SK-N-SH (cell line): ENCODE data around the gene ITPRID2. TPM values are rescaled to one million over a fixed set of nuclear protein-coding genes. Genes with fewer than 3 reads are reported as not detected.

Source experiments
- CTCF ChIA-PET: fragments of 300-600, 350-600 bp; formaldehyde crosslinking; extraction: SDS; loops from one replicate; lab custom pipeline; 2021; lab: Yijun Ruan, JAX
- POLR2A ChIA-PET: fragments of 350-600 bp; sonication (Branson Sonifier 250); formaldehyde crosslinking; extraction: SDS; loops from one replicate; lab custom pipeline; 2020; ENCODE audit warnings: antibody characterized with exemption, inconsistent platforms; lab: Yijun Ruan, JAX
- DNase-seq: peaks from one replicate; pipeline ENCODE4 v3.0.0; 2012
- H2AFZ ChIP-seq: fragments of 200-600 bp; sonication (generic); 2 replicates; pipeline ENCODE4 v1.8.1; 2016; ENCODE audit warnings: antibody characterized with exemption, mild to moderate bottlenecking, low read depth
- H3F3A ChIP-seq: fragments of 200-600 bp; sonication (generic); replicated peaks from 2 replicates; pipeline ENCODE3; 2016; ENCODE audit warnings: antibody characterized with exemption, mild to moderate bottlenecking; ENCODE audit not compliant: insufficient read depth
- H3K27ac ChIP-seq, 2 experiments: fragments of 200-500 bp in 1 of 2; fragments of 200-600 bp in 1 of 2; sonication (Bioruptor generic) in 1 of 2; sonication (generic), shearing (Covaris generic) in 1 of 2; 2 replicates each; pipeline versions ENCODE4 v1.5.1 to v1.6.1; 2014 to 2016; ENCODE audit warnings: low read depth in 2 of 2, inconsistent platforms in 1 of 2, low read length in 1 of 2, mild to moderate bottlenecking in 1 of 2, mixed read lengths in 1 of 2
- H3K27me3 ChIP-seq: fragments of 200-600 bp; sonication (generic), shearing (Covaris generic); 2 replicates; pipeline ENCODE4 v1.6.1; 2016; ENCODE audit warnings: mixed run types; ENCODE audit not compliant: insufficient read depth
- H3K36me3 ChIP-seq, 2 experiments: fragments of 200-500 bp in 1 of 2; fragments of 200-600 bp in 1 of 2; sonication (Bioruptor generic) in 1 of 2; sonication (generic) in 1 of 2; replicated peaks in 1 of 2; 2 replicates each; pipeline versions ENCODE3 to v1.5.1; 2014 to 2016; ENCODE audit warnings: low read length in 1 of 2, mild to moderate bottlenecking in 1 of 2; ENCODE audit not compliant: insufficient read depth in 2 of 2, control insufficient read depth in 1 of 2
- H3K4me1 ChIP-seq, 2 experiments: fragments of 200-500 bp in 1 of 2; fragments of 200-600 bp in 1 of 2; sonication (Bioruptor generic) in 1 of 2; sonication (generic), shearing (Covaris generic) in 1 of 2; 2 replicates each; pipeline versions ENCODE4 v1.5.1 to v1.6.1; 2014 to 2016; ENCODE audit warnings: low read depth in 1 of 2, low read length in 1 of 2, mixed run types in 1 of 2; ENCODE audit not compliant: insufficient read depth in 2 of 2, control insufficient read depth in 1 of 2
- H3K4me2 ChIP-seq: fragments of 200-600 bp; sonication (generic), shearing (Covaris generic); 2 replicates; pipeline ENCODE4 v1.6.1; 2017; ENCODE audit warnings: mixed run types
- H3K4me3 ChIP-seq, 2 experiments: fragments of 200-500 bp in 1 of 2; fragments of 200-600 bp in 1 of 2; sonication (Bioruptor generic) in 1 of 2; sonication (generic), shearing (Covaris generic) in 1 of 2; 2 replicates each; pipeline versions ENCODE4 v1.5.1 to v1.8.1; 2014 to 2016; ENCODE audit warnings: low read depth in 2 of 2, inconsistent platforms in 1 of 2, low read length in 1 of 2, mild to moderate bottlenecking in 1 of 2, mixed read lengths in 1 of 2, moderate library complexity in 1 of 2
- H3K79me2 ChIP-seq: fragments of 200-600 bp; sonication (generic); 2 replicates; pipeline ENCODE4 v1.8.1; 2017; ENCODE audit warnings: mild to moderate bottlenecking; ENCODE audit not compliant: insufficient read depth
- H3K9ac ChIP-seq: fragments of 200-600 bp; sonication (generic); 2 replicates; pipeline ENCODE4 v1.6.1; 2017; ENCODE audit warnings: mixed run types
- H3K9me2 ChIP-seq: fragments of 200-600 bp; sonication (generic); 2 replicates; pipeline ENCODE4 v1.6.1; 2017; ENCODE audit warnings: mixed run types
- H3K9me3 ChIP-seq: fragments of 200-600 bp; sonication (generic); 2 replicates; pipeline ENCODE4 v1.6.1; 2017; ENCODE audit warnings: mixed run types, mild to moderate bottlenecking, moderate library complexity
- H4K20me1 ChIP-seq: fragments of 200-600 bp; sonication (generic); 2 replicates; pipeline ENCODE4 v1.6.1; 2017; ENCODE audit warnings: mild to moderate bottlenecking, mixed run types; ENCODE audit not compliant: insufficient read depth
- ELF1 ChIP-seq: IDR thresholded peaks from 2 replicates; pipeline ENCODE4 v1.4.0; 2012
- FOSL2 ChIP-seq: IDR thresholded peaks from 2 replicates; pipeline ENCODE4 v1.4.0; 2012; ENCODE audit warnings: low read depth, mild to moderate bottlenecking, moderate library complexity, borderline replicate concordance
- FOXJ3 ChIP-seq: sonication (generic); formaldehyde crosslinking; IDR thresholded peaks from 2 replicates; pipeline ENCODE4 v1.5.1; 2020; ENCODE audit warnings: mild to moderate bottlenecking, missing genetic modification reagents
- FOXM1 ChIP-seq: IDR thresholded peaks from 2 replicates; pipeline ENCODE4 v1.4.0; 2012; ENCODE audit warnings: low read depth, mild to moderate bottlenecking
- GATA2 ChIP-seq: sonication (generic); formaldehyde crosslinking; IDR thresholded peaks from 2 replicates; pipeline ENCODE4 v1.5.0; 2020; ENCODE audit warnings: mild to moderate bottlenecking, missing genetic modification reagents
- NRF1 ChIP-seq: IDR thresholded peaks from 2 replicates; pipeline ENCODE4 v1.6.1; 2012; ENCODE audit warnings: low read depth, mild to moderate bottlenecking, low read length
- POLR2AphosphoS5 ChIP-seq: IDR thresholded peaks from 2 replicates; pipeline ENCODE4 v1.6.1; 2012; ENCODE audit warnings: low read depth, low read length
- RAD21 ChIP-seq: IDR thresholded peaks from 2 replicates; pipeline ENCODE4 v1.6.1; 2012; ENCODE audit warnings: mild to moderate bottlenecking, low read length
- TAF1 ChIP-seq: IDR thresholded peaks from 2 replicates; pipeline ENCODE4 v1.6.1; 2012; ENCODE audit warnings: low read depth, mild to moderate bottlenecking, low read length, moderate library complexity, borderline replicate concordance
- TEAD4 ChIP-seq: IDR thresholded peaks from 2 replicates; pipeline ENCODE4 v1.4.0; 2012; ENCODE audit warnings: mild to moderate bottlenecking, borderline replicate concordance; ENCODE audit not compliant: insufficient read depth
- WGBS: methylation state at CpG from one replicate; pipeline ENCODE4 v1.1.6; 2017; ENCODE audit warnings: low lambda C conversion rate; 5-methylcytosine and 5-hydroxymethylcytosine counted together
- polyA plus RNA-seq, 3 experiments: library from polyadenylated mRNA; depleted of rRNA; stranded (reverse); fragments of >200 nt; gene quantifications; 2 replicates each; pipeline ENCODE4 v1.2.3, GENCODE V29; 2012
- TF ChIP-seq, protein P1 (sequence below): IDR thresholded peaks from 2 replicates; pipeline ENCODE4 v1.6.1; 2012; ENCODE audit warnings: mild to moderate bottlenecking, low read depth, low read length, moderate library complexity

The ITPRID2 gene
- polyA plus RNA-seq, 1 of the 3 experiments (the other 2 are of a cell fraction), result 41.9 TPM

DNA sequence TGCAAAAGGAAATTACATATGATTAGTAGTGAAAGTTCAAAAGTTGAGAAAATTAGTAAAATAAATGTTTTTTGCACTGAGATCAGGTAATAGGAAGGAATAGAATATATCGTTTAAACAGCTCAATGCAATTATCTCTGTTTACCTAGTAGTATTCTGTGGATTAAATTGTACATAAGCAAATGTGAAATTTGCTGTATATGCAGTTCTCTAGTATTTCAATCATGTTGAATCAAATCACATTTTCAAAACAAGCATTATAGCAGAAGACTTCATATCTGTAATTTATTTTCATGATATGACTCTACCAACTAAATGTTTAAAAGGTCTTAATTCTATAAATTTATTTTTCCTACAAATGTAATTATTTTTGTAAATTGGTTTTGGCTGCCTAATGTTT is 31.6 kb downstream of the ITPRID2 start:
- CTCF ChIA-PET, result interaction anchor here (0.6 to 2.6 kb wide), 6 partner anchors 19 to 864 kb away, joined by 3 to 7 read pairs (median 4); no protein-coding TSS in a partner anchor
- H3K27ac ChIP-seq, result no peak overlapping the region

GRCh38 chr2:181924336-181924735 is 32.8 kb downstream of the ITPRID2 start:
- ChIA-PET POLR2A (no interaction called here), CTCF (interaction anchor here (1.0 to 2.1 kb wide), 2 partner anchors 21 to 1801 kb away, joined by 3 to 5 read pairs; no protein-coding TSS in a partner anchor)
- Histone ChIP-seq H3K79me2 (peaks cover 56% of the 10 kb centered on the region), H4K20me1 (no peaks in the 10 kb centered on the region; the same call in 1 of the 2 replicates), H3K27ac (peak overlapping the region in 1 of 2 experiments; percentile 22; a peak in 1 of 4 replicates), H3K4me3 (no peak overlapping the region), H3K9ac (no peak overlapping the region), H3K4me1 (peaks cover 4 to 5% of the 10 kb centered on the region in 2 experiments; a peak in 1 of 4 replicates), H3F3A (peaks cover 6% of the 10 kb centered on the region), H3K36me3 (peaks cover 77 to 90% of the 10 kb centered on the region in 2 experiments), H3K9me3 (no peaks in the 10 kb centered on the region), H2AFZ (no peak overlapping the region), H3K27me3 (no peaks in the 10 kb centered on the region), H3K9me2 (no peaks in the 10 kb centered on the region), H3K4me2 (no peak overlapping the region)
- 90% methylated on average over 2 of the region's 2 CpGs for WGBS
- TF ChIP-seq GATA2, result peak; percentile 47
- TF ChIP-seq TAF1, result no peak
- peak; percentile 15 for DNase-seq

More for the DNA sequence above, 31.6 kb downstream of the ITPRID2 start:
- WGBS, result 100% methylated on average over 1 of the region's 1 CpG
- Histone ChIP-seq H3K9me2 (no peaks in the 10 kb centered on the region), H3K4me3 (no peak overlapping the region), H3K36me3 (peaks cover 84 to 96% of the 10 kb centered on the region in 2 experiments), H3K9me3 (no peaks in the 10 kb centered on the region), H3K4me2 (no peak overlapping the region), H3K9ac (no peak overlapping the region), H3K79me2 (peaks cover 56% of the 10 kb centered on the region), H4K20me1 (no peaks in the 10 kb centered on the region; the same call in 1 of the 2 replicates), H2AFZ (no peak overlapping the region)
- POLR2A ChIA-PET, result no interaction called here
- TF ChIP-seq TEAD4 (no peak), ELF1 (no peak)
- TF ChIP-seq, protein P1, sequence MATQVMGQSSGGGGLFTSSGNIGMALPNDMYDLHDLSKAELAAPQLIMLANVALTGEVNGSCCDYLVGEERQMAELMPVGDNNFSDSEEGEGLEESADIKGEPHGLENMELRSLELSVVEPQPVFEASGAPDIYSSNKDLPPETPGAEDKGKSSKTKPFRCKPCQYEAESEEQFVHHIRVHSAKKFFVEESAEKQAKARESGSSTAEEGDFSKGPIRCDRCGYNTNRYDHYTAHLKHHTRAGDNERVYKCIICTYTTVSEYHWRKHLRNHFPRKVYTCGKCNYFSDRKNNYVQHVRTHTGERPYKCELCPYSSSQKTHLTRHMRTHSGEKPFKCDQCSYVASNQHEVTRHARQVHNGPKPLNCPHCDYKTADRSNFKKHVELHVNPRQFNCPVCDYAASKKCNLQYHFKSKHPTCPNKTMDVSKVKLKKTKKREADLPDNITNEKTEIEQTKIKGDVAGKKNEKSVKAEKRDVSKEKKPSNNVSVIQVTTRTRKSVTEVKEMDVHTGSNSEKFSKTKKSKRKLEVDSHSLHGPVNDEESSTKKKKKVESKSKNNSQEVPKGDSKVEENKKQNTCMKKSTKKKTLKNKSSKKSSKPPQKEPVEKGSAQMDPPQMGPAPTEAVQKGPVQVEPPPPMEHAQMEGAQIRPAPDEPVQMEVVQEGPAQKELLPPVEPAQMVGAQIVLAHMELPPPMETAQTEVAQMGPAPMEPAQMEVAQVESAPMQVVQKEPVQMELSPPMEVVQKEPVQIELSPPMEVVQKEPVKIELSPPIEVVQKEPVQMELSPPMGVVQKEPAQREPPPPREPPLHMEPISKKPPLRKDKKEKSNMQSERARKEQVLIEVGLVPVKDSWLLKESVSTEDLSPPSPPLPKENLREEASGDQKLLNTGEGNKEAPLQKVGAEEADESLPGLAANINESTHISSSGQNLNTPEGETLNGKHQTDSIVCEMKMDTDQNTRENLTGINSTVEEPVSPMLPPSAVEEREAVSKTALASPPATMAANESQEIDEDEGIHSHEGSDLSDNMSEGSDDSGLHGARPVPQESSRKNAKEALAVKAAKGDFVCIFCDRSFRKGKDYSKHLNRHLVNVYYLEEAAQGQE, result no peak
- TF ChIP-seq, all 33 proteins: peak for 0
- Histone ChIP-seq H3K4me1 (peaks cover 4 to 5% of the 10 kb centered on the region in 2 experiments; a peak in 1 of 4 replicates), H3F3A (peaks cover 4% of the 10 kb centered on the region), H3K27me3 (no peaks in the 10 kb centered on the region)
- DNase-seq, result no peak

DNA sequence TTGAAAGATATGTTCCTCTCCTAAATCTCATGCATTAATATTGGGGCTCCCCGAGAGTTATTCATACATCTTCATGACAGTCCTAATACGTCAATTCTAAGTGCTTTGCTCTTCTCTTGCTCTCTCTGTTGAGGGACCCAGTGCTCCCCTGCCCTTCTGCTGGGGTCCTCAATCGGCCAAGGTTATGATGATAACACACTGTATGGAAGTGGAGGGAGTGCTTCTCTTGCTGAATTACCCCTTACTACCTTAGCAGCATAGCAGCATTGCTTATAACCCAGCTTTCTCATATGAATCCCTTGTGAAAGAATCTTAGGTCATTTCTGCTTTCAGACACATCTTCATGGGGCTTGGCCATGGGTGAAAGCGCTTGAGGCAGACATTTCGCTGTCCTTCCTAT is 43.2 kb downstream of the ITPRID2 start:
- Histone ChIP-seq H3K4me2 (no peak overlapping the region), H3F3A (peaks cover 34% of the 10 kb centered on the region), H3K9ac (no peak overlapping the region), H3K4me1 (no peaks in the 10 kb centered on the region; a peak in 1 of 4 replicates), H3K9me3 (no peaks in the 10 kb centered on the region), H3K9me2 (no peaks in the 10 kb centered on the region), H2AFZ (no peak overlapping the region), H3K27me3 (no peaks in the 10 kb centered on the region), H3K27ac (no peak overlapping the region; a peak in 1 of 4 replicates), H3K36me3 (peaks cover 11 to 15% of the 10 kb centered on the region in 2 experiments), H3K79me2 (no peaks in the 10 kb centered on the region), H3K4me3 (no peak overlapping the region), H4K20me1 (no peaks in the 10 kb centered on the region)
- no peak for DNase-seq
- ChIA-PET POLR2A (no interaction called here), CTCF (no interaction called here)
- 89% methylated on average over 5 of the region's 5 CpGs for WGBS
- no peak for TF ChIP-seq FOSL2
- TF ChIP-seq POLR2AphosphoS5, result no peak
- TF ChIP-seq TAF1, result no peak
- no peak for TF ChIP-seq NRF1
- no peak for TF ChIP-seq GATA2
- TF ChIP-seq FOXM1, result no peak
- no peak for TF ChIP-seq RAD21
- TF ChIP-seq, protein P1, result no peak
- no peak for TF ChIP-seq FOXJ3
